Measurements from ENCODE around the gene COMMD4.
"Not testable (repeated sequence)": the region's sequence is repeated elsewhere in the genome, so short reads cannot be mapped to it uniquely, and the experiment has no call there.

The COMMD4 gene

DNA sequence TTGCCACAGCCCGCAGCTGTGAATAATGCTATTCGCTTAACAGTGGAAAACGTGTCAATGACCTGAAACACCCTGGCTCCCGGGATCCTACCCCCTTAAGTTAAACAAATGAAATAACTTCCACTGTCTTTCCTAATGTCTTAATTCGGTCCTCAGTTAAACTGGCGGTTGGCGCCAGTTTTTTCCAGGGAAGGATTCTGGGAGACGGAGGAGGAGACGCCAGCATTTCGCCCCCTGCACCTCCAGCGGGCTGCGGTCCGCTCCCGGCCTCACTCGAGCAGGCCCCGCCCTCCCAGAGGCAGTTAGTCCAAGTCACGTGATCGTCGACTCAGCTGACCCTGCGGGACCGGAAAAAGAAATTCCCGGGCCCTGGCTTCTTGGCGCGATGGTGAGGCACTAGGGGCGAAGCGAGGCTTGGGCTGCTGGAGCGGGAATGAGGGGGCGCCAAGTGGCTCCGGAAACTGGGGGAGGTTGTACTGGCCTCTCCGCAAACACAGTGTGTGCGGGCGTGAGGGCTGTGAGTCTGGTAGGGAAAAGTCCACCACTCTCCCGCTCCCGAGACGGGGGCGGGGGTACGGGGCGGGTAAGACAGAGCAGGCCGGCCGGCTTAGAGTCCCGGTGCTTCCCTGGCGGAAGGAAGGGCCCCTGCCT is at the start of gene COMMD4:
COMMD4 (plus strand) TSS at position 359 of the 651 bp plus-strand sequence; CDS start at position 386, 27 bp downstream.
- peak; percentile 69 to 74 for DNase-seq

DNA sequence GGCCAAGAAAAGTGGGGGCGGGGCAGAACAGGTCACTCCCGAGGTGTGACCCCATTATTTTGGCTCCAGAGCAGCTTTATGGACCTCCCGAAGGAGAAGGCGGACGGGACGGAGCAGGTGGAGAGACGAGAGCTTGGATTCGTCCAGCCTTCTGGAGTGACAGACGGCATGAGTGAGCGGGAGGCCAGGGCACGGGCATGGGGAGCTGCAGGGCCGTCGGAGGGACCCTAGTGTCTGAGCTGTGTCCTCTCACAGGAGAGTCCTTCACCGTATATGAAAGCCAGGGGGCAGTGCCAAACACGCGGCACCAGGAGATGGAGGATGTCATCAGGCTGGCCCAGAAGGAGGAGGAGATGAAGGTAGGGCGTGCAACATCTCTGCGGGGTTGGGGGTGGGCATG is 42.2 kb upstream of the COMMD4 start:
- DNase-seq, result not testable (repeated sequence)

GRCh38 chr15:75298541-75299310 is 37.1 kb upstream of the COMMD4 start:
- DNase-seq, result not testable (repeated sequence)

GRCh38 chr15:75299311-75299688 is 36.6 kb upstream of the COMMD4 start:
- DNase-seq, result peak; percentile 51 to 68

DNA sequence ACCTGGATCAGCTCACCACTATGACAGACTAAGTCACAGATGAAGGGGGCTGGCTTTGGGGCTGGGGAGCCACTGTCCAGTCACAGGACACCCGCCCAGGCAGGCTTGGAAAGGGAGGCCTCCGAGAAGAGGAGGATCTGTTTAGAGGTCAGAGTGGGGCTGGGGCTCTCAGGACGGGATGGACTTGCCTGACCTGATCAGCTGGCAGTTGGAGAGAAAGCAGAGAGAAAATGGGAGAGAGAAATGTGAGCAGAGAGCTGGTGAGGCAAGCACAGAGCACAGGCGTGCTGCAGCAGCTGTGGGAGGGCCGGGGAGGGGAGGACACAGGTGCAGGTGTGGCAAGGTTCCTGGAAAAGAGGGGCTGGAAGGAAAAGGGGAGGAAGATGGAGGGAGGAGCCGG is 35.8 kb upstream of the COMMD4 start:
- not testable (repeated sequence) for DNase-seq

GRCh38 chr15:75302318-75302717 is 33.5 kb upstream of the COMMD4 start:
- DNase-seq, result no peak

DNA sequence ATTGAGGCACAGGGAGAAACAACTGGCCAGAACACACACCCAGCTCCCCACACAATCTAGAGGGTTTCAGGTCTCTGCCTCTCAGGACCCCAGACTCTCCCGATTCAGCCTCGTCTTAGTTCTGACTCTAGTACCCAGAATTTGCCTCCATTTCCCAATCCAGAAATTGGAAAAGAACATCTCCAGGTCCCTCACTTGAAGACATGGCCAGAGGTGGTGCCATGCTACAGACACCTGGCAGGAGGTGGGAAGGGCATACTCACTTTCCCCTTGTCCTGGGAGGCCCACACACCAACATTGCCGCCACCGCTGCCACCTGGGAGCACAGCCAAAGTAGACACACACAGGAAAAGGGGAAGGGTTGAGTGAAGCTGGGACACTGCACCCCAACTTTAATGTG is 33.1 kb upstream of the COMMD4 start:
- DNase-seq, result not testable (repeated sequence)

DNA sequence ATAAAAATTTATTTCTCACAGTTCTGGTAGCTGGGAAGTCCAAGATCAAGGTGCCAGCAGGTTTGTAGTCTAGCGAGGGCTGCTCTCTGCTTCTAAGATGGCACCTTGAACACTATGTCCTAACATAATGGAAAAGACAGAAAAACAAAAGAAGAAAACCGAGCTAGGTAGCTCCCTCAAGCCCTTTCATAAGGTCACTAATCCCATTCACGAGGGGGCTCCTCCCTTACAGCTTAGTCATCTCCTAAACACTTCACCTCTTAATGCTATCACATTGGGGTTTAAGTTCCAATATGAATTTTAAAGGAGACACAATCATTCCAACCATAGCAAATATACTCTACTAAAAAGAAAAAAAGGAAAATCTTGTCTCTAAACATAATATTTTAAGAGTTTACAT is 29.7 kb upstream of the COMMD4 start:
- no peak for DNase-seq

GRCh38 chr15:75307778-75308390 is 28.0 kb upstream of the COMMD4 start:
- DNase-seq, result no peak

- no peak for DNase-seq
Observed at GRCh38 chr15:75309711-75310110, 26.2 kb upstream of the COMMD4 start.

GRCh38 chr15:75312548-75312947 is 23.3 kb upstream of the COMMD4 start:
- DNase-seq, result not testable (repeated sequence)

GRCh38 chr15:75313116-75313845 is 22.6 kb upstream of the COMMD4 start:
- no peak for DNase-seq

DNA sequence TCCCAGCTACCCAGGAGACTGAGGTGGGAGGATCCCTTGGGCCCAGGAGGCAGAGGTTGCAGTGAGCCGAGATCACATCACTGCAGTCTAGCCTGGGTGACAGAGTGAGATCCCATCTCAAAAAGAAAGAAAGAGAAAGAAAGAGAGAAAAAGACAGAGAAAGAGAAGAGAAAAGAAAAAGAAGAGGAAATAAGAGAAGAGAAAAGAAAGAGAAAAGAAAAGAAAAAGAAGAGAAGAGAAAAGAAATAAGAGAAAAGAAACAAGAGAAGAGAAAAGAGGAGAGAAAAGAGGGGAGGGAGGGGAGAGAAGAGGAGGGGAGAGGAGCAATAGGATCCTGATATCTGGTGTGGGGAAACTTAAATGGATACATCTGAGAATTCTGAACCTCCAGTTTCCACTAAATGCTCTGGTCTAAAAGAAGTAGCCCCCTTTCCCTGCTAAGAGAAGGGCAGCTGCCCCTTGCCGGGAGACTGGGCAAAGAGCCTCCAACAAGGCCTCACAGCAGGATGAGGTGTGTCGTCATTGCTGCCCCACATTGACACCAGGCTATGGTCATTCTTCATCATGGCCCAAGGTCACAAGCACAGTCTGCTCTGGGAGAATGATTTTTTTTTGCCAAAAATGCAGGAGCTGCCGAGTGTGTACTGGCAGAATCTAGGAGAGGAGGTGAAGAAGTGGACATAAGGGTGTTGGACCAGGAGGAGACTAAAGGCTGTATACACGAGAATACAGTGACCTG is 21.1 kb upstream of the COMMD4 start:
- DNase-seq, result no peak

DNA sequence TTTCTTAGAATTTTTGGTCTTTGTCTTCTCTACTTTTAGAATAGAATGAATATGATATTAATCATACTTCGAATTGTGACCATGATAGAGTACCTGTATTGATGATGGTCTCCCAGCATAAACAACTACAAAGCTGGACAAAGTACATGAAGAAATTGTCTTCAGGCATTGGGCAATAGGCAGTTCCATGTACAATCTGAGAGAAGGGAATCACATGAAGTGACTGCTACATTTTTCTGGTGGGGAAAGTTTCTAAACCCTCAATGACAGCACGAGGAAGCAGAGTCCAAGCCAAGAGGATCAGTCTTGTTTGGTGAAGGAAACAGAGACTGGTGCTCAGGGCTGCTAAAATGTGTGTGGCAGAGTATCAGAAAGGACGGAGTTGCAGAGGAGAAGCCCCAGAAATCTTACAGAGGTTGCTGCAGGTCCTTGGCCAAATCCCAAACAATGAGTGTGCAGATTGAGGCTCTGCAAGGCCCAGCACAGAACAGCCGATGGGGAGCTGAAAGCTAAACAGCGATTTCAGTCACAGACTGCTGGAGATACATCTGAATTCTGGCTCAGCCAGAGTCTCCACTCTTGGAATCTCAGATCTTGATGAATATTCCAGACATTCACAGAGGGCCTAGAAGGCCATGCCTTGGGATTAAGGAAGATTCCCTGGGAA is 16.5 kb upstream of the COMMD4 start:
- DNase-seq, result not testable (repeated sequence)

DNA sequence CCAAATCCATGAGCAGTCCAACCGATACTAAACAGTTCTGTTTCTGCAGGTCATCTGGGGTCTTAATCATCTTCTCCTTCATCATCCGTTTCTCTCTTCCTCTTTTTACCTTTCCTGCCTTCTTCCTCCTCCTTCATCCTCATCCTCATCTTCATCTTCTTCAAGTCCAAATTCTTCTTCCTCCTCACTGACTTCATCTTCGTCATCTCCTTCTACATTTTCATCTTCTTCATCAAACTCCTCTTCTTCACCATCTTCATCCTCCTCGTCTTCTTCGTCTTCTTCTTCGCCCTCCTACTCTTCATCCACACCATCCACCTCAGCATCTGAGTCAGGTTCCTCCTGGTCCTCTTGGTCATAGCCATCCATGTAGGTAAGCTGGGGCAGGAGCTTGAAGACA is 14.2 kb upstream of the COMMD4 start:
- no peak for DNase-seq

GRCh38 chr15:75325922-75326321 is 9.9 kb upstream of the COMMD4 start:
- no peak for DNase-seq

DNA sequence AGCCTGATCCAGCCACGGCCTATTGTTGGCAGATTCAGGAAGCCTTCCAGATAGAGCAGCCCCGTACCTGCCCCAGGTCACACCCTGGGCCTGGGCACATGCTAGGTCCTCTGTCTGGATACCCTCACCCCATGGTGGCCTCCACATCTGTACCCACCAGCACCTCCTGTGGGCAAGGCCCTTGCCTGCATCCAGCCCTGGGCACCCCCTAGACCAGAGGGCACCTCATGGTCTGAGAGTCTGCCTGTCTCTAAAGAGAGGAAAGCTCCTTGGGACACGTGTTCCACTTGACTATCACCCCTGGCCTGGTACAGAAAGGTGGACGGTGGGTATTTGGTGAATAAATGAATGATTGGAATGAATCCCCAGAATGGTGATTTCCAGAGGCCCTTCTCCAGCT is 8.9 kb upstream of the COMMD4 start:
- no peak for DNase-seq

DNA sequence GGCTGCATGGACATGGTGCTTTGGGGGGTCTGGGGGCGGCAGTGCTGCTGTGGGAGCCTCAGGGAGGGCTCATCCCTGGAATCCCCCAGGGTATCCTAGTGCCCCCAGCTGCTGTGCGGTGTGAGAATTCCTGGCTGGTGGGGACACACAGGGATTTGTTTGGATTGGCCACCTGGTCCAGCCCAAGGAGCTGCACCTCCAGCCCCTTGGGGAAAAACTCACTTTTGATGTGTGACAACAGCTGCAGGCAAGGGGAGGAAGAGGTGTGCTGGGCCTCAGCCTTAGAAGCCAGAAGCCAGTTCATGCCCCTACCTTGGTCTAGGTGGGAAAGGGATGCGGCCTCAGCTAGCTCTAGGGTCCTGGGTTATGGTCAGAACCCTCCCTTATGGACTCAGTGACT is 8.4 kb upstream of the COMMD4 start:
- DNase-seq, result no peak

DNA sequence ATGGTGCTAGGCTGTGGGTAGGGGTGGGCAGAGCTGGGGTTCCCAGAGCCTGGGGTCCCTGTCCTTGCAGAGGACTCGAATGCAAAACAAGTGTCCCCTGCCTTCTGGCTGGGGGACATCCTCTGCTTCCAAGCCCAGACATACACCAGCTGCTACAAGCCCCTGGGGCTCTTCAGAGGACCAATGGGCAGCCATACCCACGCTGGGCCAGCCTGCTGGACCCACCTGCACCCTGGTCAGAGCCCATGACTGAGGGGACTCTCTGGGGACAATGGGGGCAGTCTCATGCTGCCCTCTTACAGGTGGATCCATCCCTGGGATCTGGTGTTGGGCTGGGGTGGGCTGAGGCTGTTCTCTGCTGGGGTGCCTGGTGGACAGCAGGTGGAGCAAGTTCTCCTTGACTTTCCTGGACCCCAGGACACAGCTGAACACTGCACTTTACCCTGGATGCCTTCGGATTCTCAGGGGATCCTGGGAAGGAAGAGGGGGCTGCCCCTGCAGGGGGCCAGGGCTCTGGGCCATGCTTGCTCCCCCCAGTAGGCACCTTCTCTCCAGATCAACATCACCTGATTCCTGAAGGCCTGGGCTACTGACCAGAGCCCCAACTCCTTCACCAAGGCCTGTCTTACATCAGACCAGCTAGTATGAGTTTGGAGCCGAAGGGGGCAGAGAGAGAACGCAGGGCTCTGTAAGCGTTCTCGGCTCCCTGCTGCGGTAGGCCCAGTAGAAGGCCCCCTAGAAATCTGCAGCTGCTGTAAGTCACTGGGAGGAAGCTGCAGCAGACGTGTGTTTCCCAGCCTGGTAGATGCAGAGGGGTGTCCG is 7.2 kb upstream of the COMMD4 start:
- DNase-seq, result no peak

GRCh38 chr15:75329571-75329970 is 6.3 kb upstream of the COMMD4 start:
- no peak for DNase-seq

DNA sequence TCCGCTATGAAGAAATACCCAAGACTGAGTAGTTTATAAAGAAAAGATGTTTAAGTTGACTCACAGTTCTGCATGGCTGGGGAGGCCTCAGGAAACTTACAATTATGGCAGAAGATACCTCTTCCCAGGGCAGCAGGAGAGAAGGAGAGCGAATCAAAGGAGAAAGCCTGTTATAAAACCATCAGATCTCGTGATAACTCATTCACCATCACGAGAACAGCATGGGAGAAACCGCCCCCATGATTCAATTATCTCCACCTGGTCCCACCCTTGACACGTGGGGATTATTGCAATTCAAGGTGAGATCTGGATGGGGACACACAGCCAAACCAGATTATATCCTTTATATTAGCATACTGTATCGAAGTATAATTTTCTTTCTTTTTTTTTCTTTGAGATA is 3.8 kb upstream of the COMMD4 start:
- not testable (repeated sequence) for DNase-seq

All from CD4-positive, alpha-beta T cell treated with Interleukin-1 beta for 1 hour (primary cell).